GM20000 (cell line): Measurements from ENCODE around the gene DBNDD1.
"Not testable (repeated sequence)": the region's sequence is repeated elsewhere in the genome, so short reads cannot be mapped to it uniquely, and the experiment has no call there.

Experiments
- DNase-seq: peaks from one replicate; pipeline ENCODE4 v3.0.0; 2012; ENCODE audit warnings: low spot score
- TF ChIP-seq, protein P1 (sequence below): IDR thresholded peaks from 2 replicates; pipeline ENCODE4 v1.5.1; 2012; ENCODE audit warnings: mild to moderate bottlenecking, control low read depth; ENCODE audit errors: extremely low read depth, missing control alignments

The DBNDD1 gene

DNA sequence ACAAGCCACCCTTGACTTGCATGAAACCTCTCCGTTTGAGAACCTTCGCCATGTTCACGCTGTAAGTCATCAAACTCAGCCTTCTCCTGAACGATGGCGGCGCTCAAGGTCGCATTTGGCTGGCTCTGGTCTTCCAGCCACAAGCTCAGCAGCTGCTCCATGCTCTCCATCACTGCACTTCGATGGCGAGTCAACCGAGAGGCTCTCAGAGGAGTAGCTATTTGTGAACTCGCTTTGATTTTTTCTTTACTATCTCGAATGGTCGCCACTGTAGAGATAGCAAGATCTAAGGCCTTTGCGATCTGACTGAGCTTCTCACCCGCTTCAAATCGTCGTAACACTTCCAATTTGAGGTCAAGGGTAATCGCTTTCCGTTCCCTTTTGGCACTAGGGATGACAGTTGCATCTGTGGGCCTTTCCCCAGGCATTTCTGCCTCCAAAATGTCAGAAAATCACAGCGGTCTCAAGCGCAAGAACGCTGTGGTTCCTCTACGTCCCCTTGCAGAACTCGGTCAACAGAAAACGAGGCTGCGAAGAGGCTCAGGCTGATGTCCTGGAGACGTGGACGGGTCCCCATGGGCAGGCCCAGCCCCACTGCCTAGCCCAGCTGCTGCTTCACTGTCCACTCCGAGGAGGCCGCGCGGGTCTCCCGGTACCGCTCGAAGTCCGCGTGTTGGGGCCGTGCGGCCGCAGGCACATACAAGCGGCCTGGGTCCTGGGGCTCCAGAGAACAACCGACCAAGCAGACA lies 47.6 kb downstream of the DBNDD1 start:
- TF ChIP-seq, protein P1, sequence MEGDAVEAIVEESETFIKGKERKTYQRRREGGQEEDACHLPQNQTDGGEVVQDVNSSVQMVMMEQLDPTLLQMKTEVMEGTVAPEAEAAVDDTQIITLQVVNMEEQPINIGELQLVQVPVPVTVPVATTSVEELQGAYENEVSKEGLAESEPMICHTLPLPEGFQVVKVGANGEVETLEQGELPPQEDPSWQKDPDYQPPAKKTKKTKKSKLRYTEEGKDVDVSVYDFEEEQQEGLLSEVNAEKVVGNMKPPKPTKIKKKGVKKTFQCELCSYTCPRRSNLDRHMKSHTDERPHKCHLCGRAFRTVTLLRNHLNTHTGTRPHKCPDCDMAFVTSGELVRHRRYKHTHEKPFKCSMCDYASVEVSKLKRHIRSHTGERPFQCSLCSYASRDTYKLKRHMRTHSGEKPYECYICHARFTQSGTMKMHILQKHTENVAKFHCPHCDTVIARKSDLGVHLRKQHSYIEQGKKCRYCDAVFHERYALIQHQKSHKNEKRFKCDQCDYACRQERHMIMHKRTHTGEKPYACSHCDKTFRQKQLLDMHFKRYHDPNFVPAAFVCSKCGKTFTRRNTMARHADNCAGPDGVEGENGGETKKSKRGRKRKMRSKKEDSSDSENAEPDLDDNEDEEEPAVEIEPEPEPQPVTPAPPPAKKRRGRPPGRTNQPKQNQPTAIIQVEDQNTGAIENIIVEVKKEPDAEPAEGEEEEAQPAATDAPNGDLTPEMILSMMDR, result no peak
- DNase-seq, result no peak

DNA sequence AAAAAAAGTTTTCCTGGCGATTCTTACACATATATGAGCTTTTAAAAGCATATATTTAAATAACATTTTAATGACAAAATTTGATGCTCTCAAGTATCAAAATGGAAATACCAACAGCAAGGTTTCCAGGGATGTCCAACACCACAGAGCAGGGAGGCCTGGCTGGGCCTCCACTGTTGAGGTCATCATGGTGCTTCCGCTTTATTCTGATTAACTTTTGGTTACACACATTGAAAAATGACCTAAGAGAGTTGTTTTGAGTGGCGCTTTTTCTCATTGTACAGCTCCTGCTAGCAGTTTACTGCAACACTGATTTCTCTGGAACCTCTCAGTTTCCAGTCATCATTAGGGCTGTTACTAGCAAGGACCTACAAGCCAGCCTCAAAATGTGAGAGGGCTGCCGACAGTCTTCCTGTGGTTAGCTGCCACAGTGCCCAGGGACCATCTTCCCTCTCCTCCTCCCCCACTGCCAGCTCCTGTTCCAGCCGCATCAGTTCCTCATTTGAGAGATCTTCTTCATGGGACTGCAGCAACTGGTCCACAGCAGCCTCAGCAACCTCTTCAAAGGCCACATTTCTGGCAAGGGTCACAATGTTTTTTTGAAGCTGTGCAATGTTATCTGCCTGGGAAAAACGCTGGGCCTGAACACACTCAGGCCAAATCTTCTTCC lies 49.4 kb downstream of the DBNDD1 start:
- DNase-seq, result no peak
- TF ChIP-seq, protein P1, result no peak

DNA sequence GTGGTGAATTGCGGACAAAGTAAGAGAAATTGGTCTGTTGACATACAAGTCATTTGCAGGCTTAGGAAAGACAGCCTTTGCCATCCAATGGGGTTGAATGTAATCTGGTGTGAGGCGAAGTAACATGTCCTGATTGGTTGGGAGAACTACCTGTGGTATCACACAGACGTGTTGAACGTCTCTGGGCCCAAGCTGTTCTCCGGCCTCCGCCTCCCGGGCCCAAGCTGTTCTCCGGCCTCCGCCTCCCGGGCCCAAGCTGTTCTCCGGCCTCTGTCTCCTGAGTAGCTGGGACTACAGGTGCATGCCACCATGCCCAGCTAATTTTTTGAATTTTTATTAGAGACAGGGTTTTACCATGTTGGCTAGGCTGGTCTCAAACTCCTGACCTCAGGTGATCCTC lies 51.2 kb downstream of the DBNDD1 start:
- not testable (repeated sequence) for DNase-seq

DNA sequence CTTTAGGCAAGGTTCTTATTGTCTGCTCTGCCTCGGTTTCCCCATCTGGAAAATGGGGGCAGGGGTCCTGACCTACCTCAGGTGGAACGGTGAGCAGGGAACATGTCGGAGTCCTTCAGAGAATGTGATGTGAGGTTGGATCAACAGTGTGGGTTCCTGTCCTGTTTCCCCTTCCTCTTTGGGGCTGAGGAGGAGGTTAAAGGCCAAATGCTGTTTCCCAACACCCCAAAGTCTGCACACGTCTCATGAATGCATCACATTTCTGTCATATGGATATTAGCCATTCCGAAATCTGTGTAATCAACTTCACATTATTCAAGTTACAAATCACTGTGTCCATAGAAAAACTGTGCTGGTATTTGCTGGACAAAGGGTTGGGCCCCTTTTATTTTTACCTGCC lies 51.8 kb downstream of the DBNDD1 start:
- not testable (repeated sequence) for DNase-seq

DNA sequence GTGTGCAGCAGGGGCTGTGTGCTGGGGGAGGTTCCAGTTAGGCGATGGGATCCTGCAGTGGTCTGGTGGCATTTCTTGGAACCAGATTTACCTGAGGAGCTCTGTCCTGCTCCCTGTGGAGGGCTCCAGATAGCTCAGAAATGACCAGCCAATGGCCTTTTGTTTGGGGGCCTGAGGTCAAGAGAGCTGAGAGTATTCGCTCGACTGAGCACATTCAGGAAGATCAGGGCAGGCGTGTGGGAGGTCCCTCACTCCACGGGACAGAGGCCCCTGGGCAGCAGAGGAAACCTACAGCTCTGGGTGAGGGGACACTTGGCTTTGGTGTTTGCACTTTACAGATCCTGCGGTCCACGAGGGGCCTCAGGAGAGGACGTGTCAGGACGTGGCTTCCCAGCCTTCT lies 52.5 kb downstream of the DBNDD1 start:
- no peak for DNase-seq

DNA sequence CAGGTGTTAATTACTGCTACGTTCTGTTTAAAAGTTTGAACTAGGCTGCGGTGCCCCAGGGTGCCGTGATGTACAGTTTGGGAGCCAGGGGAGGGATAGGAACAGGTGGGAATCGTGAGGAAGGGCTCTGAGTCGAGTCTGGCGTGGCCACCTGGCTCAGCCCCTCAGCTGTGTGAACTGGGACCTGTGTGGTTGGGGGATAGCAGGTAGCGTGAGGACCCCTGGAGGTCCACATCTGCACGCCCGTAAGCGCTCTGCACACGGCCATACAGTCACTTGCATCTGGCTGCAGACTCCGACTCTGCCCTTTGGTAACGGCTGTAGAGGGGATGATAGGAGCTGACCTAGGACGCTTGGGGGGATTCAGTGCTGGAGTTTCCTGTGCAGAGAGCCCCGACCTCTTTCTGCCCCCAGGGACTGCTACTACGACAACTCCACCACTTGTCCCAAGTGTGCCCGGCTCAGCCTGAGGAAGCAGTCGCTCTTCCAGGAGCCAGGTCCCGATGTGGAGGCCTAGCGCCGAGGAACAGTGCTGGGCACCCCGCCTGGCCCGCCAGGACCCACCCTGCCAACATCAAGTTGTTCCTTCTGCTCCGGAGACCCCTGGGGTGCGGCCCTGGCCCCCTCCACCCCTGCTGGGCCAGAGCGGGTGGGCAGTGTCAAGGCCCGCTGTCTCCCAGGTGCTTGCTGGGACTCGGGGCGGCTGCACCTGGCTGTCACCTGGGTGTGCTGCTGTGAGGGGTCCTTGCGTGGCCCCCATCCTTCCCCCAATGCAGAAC lies 53.6 kb downstream of the DBNDD1 start:
- TF ChIP-seq, protein P1, result no peak
- no peak for DNase-seq

More for the DNA sequence above, 52.5 kb downstream of the DBNDD1 start:
- TF ChIP-seq, protein P1, result no peak

DNA sequence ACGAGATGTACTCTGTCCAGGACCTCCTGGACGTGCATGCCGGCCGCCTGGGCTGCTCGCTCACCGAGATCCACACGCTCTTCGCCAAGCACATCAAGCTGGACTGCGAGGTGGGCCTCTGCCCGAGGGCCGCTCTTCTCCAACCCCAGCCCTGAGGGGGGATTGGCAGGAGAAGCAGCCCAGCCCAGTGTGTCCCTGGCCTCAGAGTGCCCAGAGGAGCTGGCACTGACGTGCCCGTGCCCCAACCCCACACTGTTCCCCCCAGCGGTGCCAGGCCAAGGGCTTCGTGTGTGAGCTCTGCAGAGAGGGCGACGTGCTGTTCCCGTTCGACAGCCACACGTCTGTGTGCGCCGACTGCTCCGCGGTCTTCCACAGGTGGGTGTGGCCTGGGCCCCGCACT lies 55.1 kb downstream of the DBNDD1 start:
- TF ChIP-seq, protein P1, result no peak
- DNase-seq, result no peak

DNA sequence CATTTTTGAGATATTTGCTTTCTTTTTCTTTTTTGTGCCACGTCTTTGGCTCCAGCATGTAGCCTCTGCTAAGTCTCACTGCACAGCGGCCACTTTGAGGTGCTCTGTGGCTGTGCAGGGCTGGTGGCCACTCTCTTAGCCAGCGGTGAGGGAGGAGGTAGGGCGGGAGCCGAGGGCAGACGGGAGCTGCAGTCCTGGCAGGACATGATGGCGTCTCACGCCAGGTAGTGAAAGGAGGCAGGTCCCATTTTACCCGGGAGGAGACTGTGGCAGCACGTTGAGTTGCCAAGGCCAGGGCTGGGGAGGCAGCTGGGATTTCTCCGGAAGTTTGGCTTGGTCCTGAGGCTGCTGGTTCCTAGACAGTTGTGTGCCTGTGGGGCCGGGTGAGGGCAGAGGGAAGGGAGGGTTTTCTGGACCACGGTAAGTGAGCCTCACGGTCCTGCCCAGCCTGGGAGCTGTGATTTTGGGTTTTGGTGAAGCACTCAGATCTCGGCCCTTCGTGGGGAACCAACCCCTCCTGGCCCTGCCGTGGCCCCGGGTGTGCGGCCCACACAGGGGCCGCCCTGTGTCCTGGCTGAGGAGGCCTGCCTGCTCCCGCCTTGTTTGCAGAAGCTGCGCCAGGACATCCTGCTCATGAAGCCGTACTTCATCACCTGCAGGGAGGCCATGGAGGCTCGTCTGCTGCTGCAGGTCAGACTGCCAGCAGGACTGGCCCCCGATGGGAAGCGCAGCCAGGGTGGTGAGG lies 56.3 kb downstream of the DBNDD1 start:
- TF ChIP-seq, protein P1, result no peak
- no peak for DNase-seq
